ENCODE data around the gene NOL9. TPM values are rescaled to one million over a fixed set of nuclear protein-coding genes. Genes with fewer than 3 reads are reported as not detected.

Gene NOL9
- polyA plus RNA-seq, 10 donors, result 11.0 to 23.8 (median 14.6) TPM

DNA sequence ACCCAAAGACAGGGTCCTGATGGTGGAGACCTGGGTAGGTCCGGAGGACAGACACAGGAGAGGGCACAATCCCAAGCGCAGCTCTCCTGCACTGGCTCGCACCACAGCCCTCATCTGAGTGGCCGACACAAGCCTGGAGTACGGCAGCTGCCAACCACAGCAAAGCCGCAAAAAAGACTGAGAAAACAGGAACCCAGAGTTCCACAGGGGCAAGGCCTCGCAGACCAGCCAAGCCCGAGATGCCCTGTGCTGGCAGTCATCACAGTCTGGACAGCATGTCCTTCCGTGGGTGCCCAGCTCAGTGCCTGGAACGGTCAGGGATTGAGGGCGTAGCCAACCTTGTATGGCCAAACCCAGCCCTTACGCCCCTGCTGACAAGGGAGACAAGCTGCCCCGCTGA lies 36.9 kb upstream of the NOL9 start:
- no peak for DNase-seq

- DNase-seq, result no peak
Observed at GRCh38 chr1:6590046-6590445, 35.7 kb upstream of the NOL9 start.

GRCh38 chr1:6588893-6589520 lies 34.7 kb upstream of the NOL9 start:
- peak in 1 of 3 donors; percentile 43 for DNase-seq

DNA sequence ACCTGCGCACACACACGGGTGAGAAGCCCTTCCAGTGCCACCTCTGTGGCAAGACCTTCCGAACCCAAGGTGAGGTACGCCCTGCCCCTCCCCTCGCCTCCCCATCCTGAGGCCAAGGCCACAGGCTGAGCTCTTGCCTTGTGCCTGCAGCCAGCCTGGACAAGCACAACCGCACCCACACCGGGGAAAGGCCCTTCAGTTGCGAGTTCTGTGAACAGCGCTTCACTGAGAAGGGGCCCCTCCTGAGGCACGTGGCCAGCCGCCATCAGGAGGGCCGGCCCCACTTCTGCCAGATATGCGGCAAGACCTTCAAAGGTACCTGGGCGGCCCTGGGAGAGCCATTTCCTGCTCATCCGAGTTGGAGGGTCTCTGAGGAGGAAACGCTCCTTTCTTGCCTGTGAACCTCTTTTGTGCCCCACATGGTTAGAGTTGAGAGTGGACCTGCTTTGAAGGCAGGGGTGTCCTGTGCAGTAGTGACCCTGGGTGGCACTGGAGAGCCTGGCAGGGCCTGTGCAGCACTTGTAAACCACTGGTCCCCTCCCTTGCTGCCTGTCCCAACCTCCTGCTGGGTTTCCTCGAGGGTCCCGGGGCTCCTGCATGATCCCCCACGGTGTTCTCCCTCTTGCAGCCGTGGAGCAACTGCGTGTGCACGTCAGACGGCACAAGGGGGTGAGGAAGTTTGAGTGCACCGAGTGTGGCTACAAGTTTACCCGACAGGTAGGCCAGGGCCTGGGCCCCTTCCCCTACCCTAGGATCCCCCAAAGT lies 34.0 kb upstream of the NOL9 start:
- no peak for DNase-seq

- peak; percentile 52 to 55 (median 54) for DNase-seq
Observed at GRCh38 chr1:6587261-6588005, 33.1 kb upstream of the NOL9 start.

- no peak for DNase-seq
Observed at GRCh38 chr1:6586404-6586816, 32.1 kb upstream of the NOL9 start.

- DNase-seq, result no peak
Observed at GRCh38 chr1:6585841-6586240, 31.5 kb upstream of the NOL9 start.

- DNase-seq, result no peak
Observed at GRCh38 chr1:6585081-6585722, 30.9 kb upstream of the NOL9 start.

- DNase-seq, result no peak
Observed at GRCh38 chr1:6584126-6585080, 30.1 kb upstream of the NOL9 start.

- DNase-seq, result no peak
Observed at GRCh38 chr1:6582370-6582769, 28.1 kb upstream of the NOL9 start.

DNA sequence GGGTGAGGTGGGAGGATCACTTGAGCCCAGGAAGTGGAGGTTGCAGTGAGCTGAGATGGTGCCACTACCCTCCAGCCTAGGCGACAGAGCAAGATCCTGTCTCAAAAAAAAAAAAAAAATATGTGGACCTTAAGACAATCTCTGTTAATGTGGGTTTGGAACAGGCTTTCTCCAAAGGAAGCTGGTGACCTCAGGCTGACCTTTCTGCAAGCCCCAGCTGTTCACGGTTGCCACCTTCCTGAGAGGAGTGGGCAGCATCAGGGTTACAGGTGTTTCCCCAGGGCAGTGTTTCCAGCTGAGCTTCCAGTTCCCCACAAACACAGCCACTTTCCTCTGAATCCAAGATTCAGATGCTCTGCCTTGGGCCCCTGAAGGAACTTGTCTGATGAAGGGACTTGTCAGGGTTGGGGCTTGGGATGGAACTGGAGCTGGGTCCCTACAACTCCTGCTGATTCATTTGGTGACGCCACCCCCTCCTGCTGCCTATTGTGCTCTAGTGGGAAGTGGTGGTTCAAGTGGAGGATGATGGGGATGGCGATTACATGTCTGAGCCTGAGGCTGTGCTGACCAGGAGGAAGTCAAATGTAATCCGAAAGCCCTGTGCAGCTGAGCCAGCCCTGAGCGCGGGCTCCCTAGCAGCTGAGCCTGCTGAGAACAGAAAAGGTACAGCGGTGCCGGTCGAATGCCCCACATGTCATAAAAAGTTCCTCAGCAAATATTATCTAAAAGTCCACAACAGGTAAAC lies 27.4 kb upstream of the NOL9 start:
- DNase-seq, result no peak

- DNase-seq, result no peak
Observed at GRCh38 chr1:6580593-6581409, 26.5 kb upstream of the NOL9 start.

DNA sequence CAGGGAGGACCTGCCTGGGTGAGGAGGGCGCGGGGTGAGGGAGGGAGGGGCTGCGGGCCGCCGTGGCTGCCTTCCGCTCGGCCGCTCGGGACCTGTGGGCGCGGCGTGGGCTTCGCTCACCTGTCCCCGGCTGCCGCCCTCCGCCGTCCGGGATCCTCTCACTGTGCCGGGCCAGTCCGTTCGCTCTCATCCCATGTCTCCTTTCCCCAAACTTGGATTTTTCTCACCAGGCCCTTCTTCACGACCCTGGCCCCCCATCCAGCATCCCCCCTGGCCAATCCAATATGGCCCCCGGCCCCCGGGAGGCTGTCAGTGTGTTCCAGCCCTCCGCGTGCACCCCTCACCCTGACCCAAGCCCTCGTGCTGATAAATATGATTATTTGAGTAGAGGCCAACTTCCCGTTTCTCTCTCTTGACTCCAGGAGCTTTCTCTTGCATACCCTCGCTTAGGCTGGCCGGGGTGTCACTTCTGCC lies 25.8 kb upstream of the NOL9 start:
- peak in 1 of 3 donors; percentile 52 for DNase-seq

- peak; percentile 98 to 100 (median 100) for DNase-seq
Observed at GRCh38 chr1:6579374-6580118, 25.2 kb upstream of the NOL9 start, which contains the start of gene ZBTB48. Gene ZBTB48, plus strand, starts transcription at chr1:6579994. Its CDS starts 616 bp downstream, at chr1:6580610.

DNA sequence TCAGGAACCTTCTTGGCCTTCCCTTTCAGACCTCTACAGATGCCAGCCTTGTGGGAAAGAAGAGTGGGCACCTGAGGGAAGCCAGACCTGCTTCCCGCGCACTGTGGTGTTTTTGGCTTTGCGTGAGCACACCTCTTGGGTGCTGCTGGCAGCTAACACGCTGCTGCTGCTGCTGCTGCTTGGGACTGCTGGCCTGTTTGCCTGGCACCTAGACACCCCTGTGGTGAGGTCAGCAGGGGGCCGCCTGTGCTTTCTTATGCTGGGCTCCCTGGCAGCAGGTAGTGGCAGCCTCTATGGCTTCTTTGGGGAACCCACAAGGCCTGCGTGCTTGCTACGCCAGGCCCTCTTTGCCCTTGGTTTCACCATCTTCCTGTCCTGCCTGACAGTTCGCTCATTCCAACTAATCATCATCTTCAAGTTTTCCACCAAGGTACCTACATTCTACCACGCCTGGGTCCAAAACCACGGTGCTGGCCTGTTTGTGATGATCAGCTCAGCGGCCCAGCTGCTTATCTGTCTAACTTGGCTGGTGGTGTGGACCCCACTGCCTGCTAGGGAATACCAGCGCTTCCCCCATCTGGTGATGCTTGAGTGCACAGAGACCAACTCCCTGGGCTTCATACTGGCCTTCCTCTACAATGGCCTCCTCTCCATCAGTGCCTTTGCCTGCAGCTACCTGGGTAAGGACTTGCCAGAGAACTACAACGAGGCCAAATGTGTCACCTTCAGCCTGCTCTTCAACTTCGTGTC lies 24.5 kb upstream of the NOL9 start:
- no peak for DNase-seq

- DNase-seq, result no peak
Observed at GRCh38 chr1:6577831-6578525, 23.7 kb upstream of the NOL9 start.

GRCh38 chr1:6574818-6575217 lies 20.5 kb upstream of the NOL9 start:
- no peak for DNase-seq

All from muscle of back (tissue), 11 donors.